K562 (cell line): ENCODE data around the gene TXNIP. TPM values are rescaled to one million over a fixed set of nuclear protein-coding genes. Genes with fewer than 3 reads are reported as not detected.

Experiments used
- CBX5 ChIP-seq: IDR thresholded peaks from 2 replicates; pipeline ENCODE4 v1.6.1; 2014; ENCODE audit warnings: low read depth, borderline replicate concordance
- CREB1 ChIP-seq, 2 experiments: sonication (generic) in 1 of 2; formaldehyde crosslinking in 1 of 2; IDR thresholded peaks; 2 replicates each; pipeline versions ENCODE4 v1.6.1 to v1.8.0; 2012 to 2022; ENCODE audit warnings: inconsistent platforms in 1 of 2, mild to moderate bottlenecking in 1 of 2, missing genetic modification reagents in 1 of 2, moderate library complexity in 1 of 2
- CTCF ChIP-seq, 3 experiments: IDR thresholded peaks in 2 of 3; conservative IDR thresholded peaks in 1 of 3; 2 replicates each; pipeline ENCODE4 v1.5.1; 2011 to 2012; ENCODE audit warnings: low read length in 3 of 3, mild to moderate bottlenecking in 3 of 3, control low read depth in 2 of 3, improper control_type of control experiment in 1 of 3, inconsistent platforms in 1 of 3, low read depth in 1 of 3, mixed read lengths in 1 of 3, moderate library complexity in 1 of 3; ENCODE audit not compliant: insufficient read depth in 2 of 3
- FOXJ3 ChIP-seq: sonication (generic); formaldehyde crosslinking; IDR thresholded peaks from 2 replicates; pipeline ENCODE4 v1.4.0; 2020; ENCODE audit warnings: mild to moderate bottlenecking, missing genetic modification reagents
- MLX ChIP-seq, 2 experiments: fragments of 450-650 bp in 1 of 2; sonication (generic) in 1 of 2; formaldehyde crosslinking; conservative IDR thresholded peaks; 2 replicates each; pipeline versions ENCODE4 v1.4.0 to v1.8.1; 2020 to 2022; ENCODE audit warnings: mild to moderate bottlenecking in 1 of 2, missing genetic modification reagents in 1 of 2
- MYBL2 ChIP-seq, 2 experiments: fragments of 450-650 bp in 1 of 2; sonication (generic) in 1 of 2; formaldehyde crosslinking in 1 of 2; IDR thresholded peaks; 2 replicates each; pipeline versions ENCODE4 v1.6.1 to v1.8.1; 2017 to 2022; ENCODE audit warnings: borderline replicate concordance in 1 of 2, inconsistent platforms in 1 of 2, low read depth in 1 of 2, mild to moderate bottlenecking in 1 of 2, missing genetic modification reagents in 1 of 2, moderate library complexity in 1 of 2
- NBN ChIP-seq: fragments of 450-650 bp; IDR thresholded peaks from 2 replicates; pipeline ENCODE4 v1.6.1; 2016; ENCODE audit warnings: low read depth, mild to moderate bottlenecking
- NFRKB ChIP-seq: fragments of 450-650 bp; IDR thresholded peaks from 2 replicates; pipeline ENCODE4 v1.6.1; 2016; ENCODE audit warnings: low read depth
- NR4A1 ChIP-seq, 2 experiments: fragments of 250-450 bp in 1 of 2; fragments of 450-650 bp in 1 of 2; sonication (Bioruptor Pico) in 1 of 2; IDR thresholded peaks; 2 replicates each; pipeline versions ENCODE4 v1.4.0 to v1.6.1; 2016 to 2020; ENCODE audit warnings: mild to moderate bottlenecking in 2 of 2, missing compliant biosample characterization in 1 of 2, missing genetic modification characterization in 1 of 2, moderate library complexity in 1 of 2
- RB1 ChIP-seq: fragments of 450-650 bp; IDR thresholded peaks from 2 replicates; pipeline ENCODE4 v1.6.1; 2017; ENCODE audit warnings: low read depth, mild to moderate bottlenecking
- RBFOX2 ChIP-seq: fragments of 200-400 bp; formaldehyde crosslinking; IDR thresholded peaks from 2 replicates; pipeline ENCODE4 v1.6.1; 2017; ENCODE audit warnings: low read depth, mild to moderate bottlenecking, low read length, moderate library complexity
- RFX5 ChIP-seq: IDR thresholded peaks from 2 replicates; pipeline ENCODE4 v1.6.1; 2011; ENCODE audit warnings: low read depth, mild to moderate bottlenecking, improper control_type of control experiment, low read length
- SIN3B ChIP-seq: fragments of 450-650 bp; IDR thresholded peaks from 2 replicates; pipeline ENCODE4 v1.6.1; 2017; ENCODE audit warnings: low read depth, mild to moderate bottlenecking, moderate library complexity
- TCF15 ChIP-seq: fragments of 250-450 bp; sonication (Bioruptor Pico); IDR thresholded peaks from 2 replicates; pipeline ENCODE4 v1.8.0; 2022; ENCODE audit warnings: moderate library complexity, mild to moderate bottlenecking, inconsistent platforms
- ZBED1 ChIP-seq: IDR thresholded peaks from 2 replicates; pipeline ENCODE4 v1.6.1; 2014
- ZBTB8A ChIP-seq: fragments of 450-650 bp; IDR thresholded peaks from 2 replicates; pipeline ENCODE4 v1.6.1; 2018; ENCODE audit warnings: mild to moderate bottlenecking, moderate library complexity; ENCODE audit not compliant: partially characterized antibody
- ZNF444 ChIP-seq: fragments of 250-450 bp; sonication (Bioruptor Pico); IDR thresholded peaks from 2 replicates; pipeline ENCODE4 v1.4.0; 2020; ENCODE audit warnings: mild to moderate bottlenecking, moderate library complexity
- ZSCAN32 ChIP-seq: fragments of 450-650 bp; formaldehyde crosslinking; IDR thresholded peaks from 2 replicates; pipeline ENCODE4 v1.4.0; 2020; ENCODE audit warnings: mild to moderate bottlenecking, moderate library complexity
- polyA plus RNA-seq, 8 experiments: library from polyadenylated mRNA; depleted of rRNA in 4 of 8; stranded (reverse) in 5 of 8; unstranded in 3 of 8; fragments of >200 nt; fragmentation: Nextera tagmentation in 2 of 8; fragmentation: Illumina TruSeq in 1 of 8; extraction: Ambion mirVana in 2 of 8; extraction: Trizol in 1 of 8; gene quantifications; 2 replicates each; pipeline versions ENCODE4 v1.2.1 to v1.2.3, GENCODE V29; 2011 to 2014; ENCODE audit warnings: inconsistent platforms in 1 of 8, missing spikeins in 1 of 8
- total RNA-seq, 7 experiments: library from RNA; depleted of rRNA in 6 of 7; stranded (reverse); fragments of >200 nt in 6 of 7; fragmentation: Illumina TruSeq in 2 of 7; extraction: Trizol in 2 of 7; gene quantifications; 2 replicates each; pipeline versions ENCODE4 v1.2.1 to v1.2.3, GENCODE V29; 2011 to 2021; ENCODE audit warnings: low replicate concordance in 1 of 7

TXNIP gene
- total and polyA plus RNA-seq, 9 of the 15 experiments (the other 6 are each of a cell fraction or from before 2014, with no cell fraction given), result 120 to 499 (median 257) TPM

DNA sequence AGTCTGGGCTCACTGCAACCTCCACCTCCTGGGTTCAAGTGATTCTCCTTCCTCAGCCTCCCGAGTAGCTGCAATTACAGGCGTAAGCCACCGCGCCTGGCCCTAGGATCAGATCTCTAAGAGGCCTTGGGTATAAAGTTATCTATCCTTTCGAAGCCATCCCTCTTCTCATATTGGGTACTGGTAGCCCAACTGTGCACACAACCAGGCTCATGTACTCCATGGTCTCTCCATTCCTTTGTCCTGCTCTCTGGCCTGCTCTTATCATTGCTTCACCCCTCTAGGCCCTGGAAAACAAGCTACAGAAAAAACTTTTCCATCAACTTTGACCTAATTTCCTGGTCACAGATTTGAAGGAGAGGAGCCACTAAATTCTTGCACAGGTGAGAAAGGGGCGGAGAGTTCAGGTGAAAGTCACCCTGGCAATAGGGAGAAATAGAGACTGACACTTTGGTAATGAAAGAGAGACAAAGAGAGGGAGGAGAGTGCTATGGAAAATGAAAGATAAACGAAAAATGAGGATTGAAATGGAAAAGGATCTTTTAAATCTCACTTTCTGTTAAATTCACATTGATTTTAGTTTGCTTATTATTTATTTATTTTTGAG, 6.0 kb downstream of the TXNIP start (continued):
- no peak for TF ChIP-seq SIN3B
- no peak for TF ChIP-seq TCF15
- TF ChIP-seq FOXJ3 (CRISPR knock-in tag), result no peak
- TF ChIP-seq MLX (CRISPR knock-in tag; conservative IDR thresholded peaks at IDR 0.05), result 0 out of 4 replicates have a peak, but pooled peaks of 1 of the 2 experiments have one; percentile 13
- 0 out of 2 replicates have a peak, but pooled peaks have one; percentile 11 for TF ChIP-seq NBN
- TF ChIP-seq RBFOX2, result peak; percentile 27
- no peak for TF ChIP-seq RFX5
- TF ChIP-seq NFRKB, result no peak
- TF ChIP-seq ZNF444, result peak; percentile 68; the same call in 1 of the 2 replicates
- TF ChIP-seq NR4A1 (CRISPR knock-in tag; IDR thresholded peaks at IDR 0.05), result no peak
- TF ChIP-seq NR4A1 (tag; IDR thresholded peaks at IDR 0.05), result no peak
- TF ChIP-seq ZBED1, result 0 out of 2 replicates have a peak, but pooled peaks have one; percentile 5
- no peak for TF ChIP-seq CBX5
- TF ChIP-seq CTCF (IDR thresholded peaks at IDR 0.05 in 2 of 3, conservative IDR thresholded peaks at IDR 0.05 in 1 of 3; ENCODE audit: insufficient read depth in 2 of 3, low read depth in 1 of 3, low read length in 3 of 3), result no peak
- TF ChIP-seq ZBTB8A, result no peak
- TF ChIP-seq CREB1 (IDR thresholded peaks at IDR 0.05), result no peak
- 0 out of 2 replicates have a peak, but pooled peaks have one; percentile 21 for TF ChIP-seq CREB1 (CRISPR knock-in tag; IDR thresholded peaks at IDR 0.05)
- no peak for TF ChIP-seq RB1
- TF ChIP-seq ZSCAN32 (CRISPR knock-in tag), result peak; percentile 7; the same call in 1 of the 2 replicates
- TF ChIP-seq MYBL2 (IDR thresholded peaks at IDR 0.05; ENCODE audit: low read depth), result no peak
- TF ChIP-seq MYBL2 (CRISPR knock-in tag; IDR thresholded peaks at IDR 0.05; ENCODE audit: borderline replicate concordance), result no peak
